HEK293 (cell line): ENCODE measurements around the gene PKM.
A peak's percentile ranks its signal among the peaks of the same experiment; 100 is the strongest.

Experiments
- GFI1B ChIP-seq: fragments of 450-650 bp; formaldehyde crosslinking; IDR thresholded peaks from 2 replicates; pipeline ENCODE4 v1.5.1; 2016; ENCODE audit warnings: missing biosample characterization, missing genetic modification characterization
- GLI2 ChIP-seq: fragments of 450-650 bp; formaldehyde crosslinking; IDR thresholded peaks from 2 replicates; pipeline ENCODE4; 2017; ENCODE audit warnings: missing biosample characterization, missing genetic modification characterization, low read depth, borderline replicate concordance
- GLIS2 ChIP-seq: fragments of 450-650 bp; formaldehyde crosslinking; IDR thresholded peaks from 2 replicates; pipeline ENCODE4 v1.5.1; 2016; ENCODE audit warnings: missing biosample characterization, missing genetic modification characterization
- HOXC10 ChIP-seq: sonication (generic); formaldehyde crosslinking; IDR thresholded peaks from 2 replicates; pipeline ENCODE4 v1.8.1; 2023; ENCODE audit warnings: mild to moderate bottlenecking, missing genetic modification reagents
- HOXD13 ChIP-seq: sonication (generic); formaldehyde crosslinking; IDR thresholded peaks from 2 replicates; pipeline ENCODE4 v1.8.0; 2022; ENCODE audit warnings: missing genetic modification reagents, borderline replicate concordance
- KLF9 ChIP-seq: fragments of 450-650 bp; formaldehyde crosslinking; IDR thresholded peaks from 2 replicates; pipeline ENCODE4 v1.5.1; 2016; ENCODE audit warnings: missing biosample characterization, missing genetic modification characterization, low read depth
- MYNN ChIP-seq: fragments of 450-650 bp; formaldehyde crosslinking; IDR thresholded peaks from 2 replicates; pipeline ENCODE4 v1.5.1; 2016; ENCODE audit warnings: missing biosample characterization, missing genetic modification characterization, borderline replicate concordance
- RBAK ChIP-seq: fragments of 450-650 bp; formaldehyde crosslinking; IDR thresholded peaks from 2 replicates; pipeline ENCODE4 v1.5.1; 2016; ENCODE audit warnings: missing biosample characterization, missing genetic modification characterization
- SALL2 ChIP-seq: fragments of 450-650 bp; formaldehyde crosslinking; IDR thresholded peaks from 2 replicates; pipeline ENCODE4 v1.5.0; 2017; ENCODE audit warnings: missing biosample characterization, mild to moderate bottlenecking, missing genetic modification characterization, borderline replicate concordance
- YY2 ChIP-seq: fragments of 450-650 bp; formaldehyde crosslinking; IDR thresholded peaks from 2 replicates; pipeline ENCODE4 v1.5.1; 2016; ENCODE audit warnings: missing biosample characterization, missing genetic modification characterization
- ZBTB8A ChIP-seq: fragments of 450-650 bp; formaldehyde crosslinking; IDR thresholded peaks from 2 replicates; pipeline ENCODE4 v1.5.1; 2016; ENCODE audit warnings: missing biosample characterization, missing genetic modification characterization
- ZFHX2 ChIP-seq: fragments of 450-650 bp; formaldehyde crosslinking; conservative IDR thresholded peaks from 2 replicates; pipeline ENCODE4 v1.5.1; 2016; ENCODE audit warnings: missing biosample characterization, missing genetic modification characterization
- ZFP37 ChIP-seq: fragments of 450-650 bp; formaldehyde crosslinking; IDR thresholded peaks from 2 replicates; pipeline ENCODE4 v1.5.1; 2016; ENCODE audit warnings: missing biosample characterization, missing genetic modification characterization
- ZNF10 ChIP-seq: fragments of 450-650 bp; formaldehyde crosslinking; IDR thresholded peaks from 2 replicates; pipeline ENCODE4 v1.5.1; 2017; ENCODE audit warnings: missing biosample characterization, missing genetic modification characterization
- ZNF121 ChIP-seq: fragments of 450-650 bp; formaldehyde crosslinking; IDR thresholded peaks from 2 replicates; pipeline ENCODE4 v1.5.1; 2016; ENCODE audit warnings: missing biosample characterization, missing genetic modification characterization
- ZNF202 ChIP-seq: fragments of 450-650 bp; formaldehyde crosslinking; IDR thresholded peaks from 2 replicates; pipeline ENCODE4 v1.5.1; 2016; ENCODE audit warnings: missing biosample characterization, missing genetic modification characterization, borderline replicate concordance
- ZNF266 ChIP-seq: fragments of 450-650 bp; formaldehyde crosslinking; IDR thresholded peaks from 2 replicates; pipeline ENCODE4 v1.5.1; 2016; ENCODE audit warnings: missing biosample characterization, missing genetic modification characterization, low read depth
- ZNF292 ChIP-seq: fragments of 450-650 bp; formaldehyde crosslinking; IDR thresholded peaks from 2 replicates; pipeline ENCODE4 v1.5.1; 2016; ENCODE audit warnings: low read depth, missing biosample characterization, missing genetic modification characterization, borderline replicate concordance
- ZNF324 ChIP-seq: fragments of 450-650 bp; formaldehyde crosslinking; IDR thresholded peaks from 2 replicates; pipeline ENCODE4 v1.5.1; 2016; ENCODE audit warnings: missing biosample characterization, missing genetic modification characterization
- ZNF335 ChIP-seq: fragments of 450-650 bp; formaldehyde crosslinking; conservative IDR thresholded peaks from 2 replicates; pipeline ENCODE4 v1.5.1; 2016; ENCODE audit warnings: missing biosample characterization, missing genetic modification characterization
- ZNF670 ChIP-seq: fragments of 450-650 bp; formaldehyde crosslinking; IDR thresholded peaks from 2 replicates; pipeline ENCODE4 v1.5.1; 2016; ENCODE audit warnings: missing biosample characterization, missing genetic modification characterization, low read depth
- ZNF677 ChIP-seq: fragments of 450-650 bp; IDR thresholded peaks from 2 replicates; pipeline ENCODE4 v1.5.0; 2018; ENCODE audit warnings: missing biosample characterization, mild to moderate bottlenecking, missing genetic modification characterization, moderate library complexity
- ZNF707 ChIP-seq: fragments of 450-650 bp; formaldehyde crosslinking; IDR thresholded peaks from 2 replicates; pipeline ENCODE4 v1.5.1; 2016; ENCODE audit warnings: missing biosample characterization, missing genetic modification characterization
- ZNF792 ChIP-seq: fragments of 450-650 bp; formaldehyde crosslinking; IDR thresholded peaks from 2 replicates; pipeline ENCODE4 v1.5.1; 2016; ENCODE audit warnings: missing biosample characterization, missing genetic modification characterization
- TF ChIP-seq, protein P1 (sequence below): fragments of 450-650 bp; formaldehyde crosslinking; IDR thresholded peaks from 2 replicates; pipeline ENCODE4; 2016; ENCODE audit warnings: missing biosample characterization, missing genetic modification characterization
- TF ChIP-seq, protein P2 (sequence below): fragments of 450-650 bp; formaldehyde crosslinking; IDR thresholded peaks from 2 replicates; pipeline ENCODE4 v1.5.1; 2016; ENCODE audit warnings: missing biosample characterization, missing genetic modification characterization
- TF ChIP-seq, protein P3 (sequence below): fragments of 450-650 bp; formaldehyde crosslinking; IDR thresholded peaks from 2 replicates; pipeline ENCODE4 v1.5.1; 2016; ENCODE audit warnings: missing biosample characterization, missing genetic modification characterization, borderline replicate concordance
- TF ChIP-seq, protein P4 (sequence below): fragments of 450-650 bp; IDR thresholded peaks from 2 replicates; pipeline ENCODE4 v1.5.1; 2018; ENCODE audit warnings: missing biosample characterization, missing genetic modification characterization
- TF ChIP-seq, protein P5 (sequence below): fragments of 450-650 bp; formaldehyde crosslinking; IDR thresholded peaks from 2 replicates; pipeline ENCODE4 v1.5.1; 2017; ENCODE audit warnings: missing biosample characterization, mild to moderate bottlenecking, missing genetic modification characterization, moderate library complexity
- TF ChIP-seq, protein P6 (sequence below): fragments of 450-650 bp; formaldehyde crosslinking; IDR thresholded peaks from 2 replicates; pipeline ENCODE4 v1.5.1; 2016; ENCODE audit warnings: missing biosample characterization, missing genetic modification characterization

Gene PKM

DNA sequence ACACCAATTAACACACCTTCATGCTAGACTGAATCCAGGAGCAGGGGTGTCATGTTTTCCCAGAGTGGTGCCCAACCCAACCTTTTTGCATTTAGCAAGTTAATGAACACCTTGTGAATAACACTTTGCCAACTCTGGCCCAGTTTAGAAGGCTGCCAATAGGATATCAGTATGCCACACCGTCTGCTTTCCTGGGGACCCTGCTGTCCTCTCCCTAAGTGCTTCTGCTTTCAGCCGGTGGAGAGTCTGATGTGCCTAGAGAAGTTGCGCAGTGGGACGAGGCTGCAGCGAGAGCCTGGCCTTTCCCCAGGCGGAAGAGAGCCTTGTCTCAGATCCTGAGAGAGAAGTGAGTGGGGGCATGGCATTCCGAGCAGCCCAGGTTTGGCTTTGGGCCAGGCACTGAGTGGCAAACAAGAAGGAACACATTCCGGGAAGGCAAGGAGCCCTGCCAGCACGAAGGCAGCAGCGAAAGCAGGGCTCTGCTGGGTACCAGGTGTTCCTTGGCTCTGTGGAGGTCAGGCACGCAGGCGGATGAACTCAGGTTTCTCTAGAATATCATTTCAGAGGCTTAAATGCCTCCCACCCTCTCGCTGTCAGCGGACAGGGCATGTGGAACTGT is 75.9 kb downstream of the PKM start (continued):
- TF ChIP-seq, protein P1, sequence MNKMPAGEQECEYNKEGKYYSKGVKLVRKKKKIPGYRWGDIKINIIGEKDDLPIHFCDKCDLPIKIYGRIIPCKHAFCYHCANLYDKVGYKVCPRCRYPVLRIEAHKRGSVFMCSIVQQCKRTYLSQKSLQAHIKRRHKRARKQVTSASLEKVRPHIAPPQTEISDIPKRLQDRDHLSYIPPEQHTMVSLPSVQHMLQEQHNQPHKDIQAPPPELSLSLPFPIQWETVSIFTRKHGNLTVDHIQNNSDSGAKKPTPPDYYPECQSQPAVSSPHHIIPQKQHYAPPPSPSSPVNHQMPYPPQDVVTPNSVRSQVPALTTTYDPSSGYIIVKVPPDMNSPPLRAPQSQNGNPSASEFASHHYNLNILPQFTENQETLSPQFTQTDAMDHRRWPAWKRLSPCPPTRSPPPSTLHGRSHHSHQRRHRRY = no peak
- no peak for TF ChIP-seq YY2 (tag by site-specific recombination)
- TF ChIP-seq, protein P2, sequence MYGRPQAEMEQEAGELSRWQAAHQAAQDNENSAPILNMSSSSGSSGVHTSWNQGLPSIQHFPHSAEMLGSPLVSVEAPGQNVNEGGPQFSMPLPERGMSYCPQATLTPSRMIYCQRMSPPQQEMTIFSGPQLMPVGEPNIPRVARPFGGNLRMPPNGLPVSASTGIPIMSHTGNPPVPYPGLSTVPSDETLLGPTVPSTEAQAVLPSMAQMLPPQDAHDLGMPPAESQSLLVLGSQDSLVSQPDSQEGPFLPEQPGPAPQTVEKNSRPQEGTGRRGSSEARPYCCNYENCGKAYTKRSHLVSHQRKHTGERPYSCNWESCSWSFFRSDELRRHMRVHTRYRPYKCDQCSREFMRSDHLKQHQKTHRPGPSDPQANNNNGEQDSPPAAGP = no peak
- TF ChIP-seq ZNF670 (tag by site-specific recombination) = no peak
- TF ChIP-seq, protein P3, sequence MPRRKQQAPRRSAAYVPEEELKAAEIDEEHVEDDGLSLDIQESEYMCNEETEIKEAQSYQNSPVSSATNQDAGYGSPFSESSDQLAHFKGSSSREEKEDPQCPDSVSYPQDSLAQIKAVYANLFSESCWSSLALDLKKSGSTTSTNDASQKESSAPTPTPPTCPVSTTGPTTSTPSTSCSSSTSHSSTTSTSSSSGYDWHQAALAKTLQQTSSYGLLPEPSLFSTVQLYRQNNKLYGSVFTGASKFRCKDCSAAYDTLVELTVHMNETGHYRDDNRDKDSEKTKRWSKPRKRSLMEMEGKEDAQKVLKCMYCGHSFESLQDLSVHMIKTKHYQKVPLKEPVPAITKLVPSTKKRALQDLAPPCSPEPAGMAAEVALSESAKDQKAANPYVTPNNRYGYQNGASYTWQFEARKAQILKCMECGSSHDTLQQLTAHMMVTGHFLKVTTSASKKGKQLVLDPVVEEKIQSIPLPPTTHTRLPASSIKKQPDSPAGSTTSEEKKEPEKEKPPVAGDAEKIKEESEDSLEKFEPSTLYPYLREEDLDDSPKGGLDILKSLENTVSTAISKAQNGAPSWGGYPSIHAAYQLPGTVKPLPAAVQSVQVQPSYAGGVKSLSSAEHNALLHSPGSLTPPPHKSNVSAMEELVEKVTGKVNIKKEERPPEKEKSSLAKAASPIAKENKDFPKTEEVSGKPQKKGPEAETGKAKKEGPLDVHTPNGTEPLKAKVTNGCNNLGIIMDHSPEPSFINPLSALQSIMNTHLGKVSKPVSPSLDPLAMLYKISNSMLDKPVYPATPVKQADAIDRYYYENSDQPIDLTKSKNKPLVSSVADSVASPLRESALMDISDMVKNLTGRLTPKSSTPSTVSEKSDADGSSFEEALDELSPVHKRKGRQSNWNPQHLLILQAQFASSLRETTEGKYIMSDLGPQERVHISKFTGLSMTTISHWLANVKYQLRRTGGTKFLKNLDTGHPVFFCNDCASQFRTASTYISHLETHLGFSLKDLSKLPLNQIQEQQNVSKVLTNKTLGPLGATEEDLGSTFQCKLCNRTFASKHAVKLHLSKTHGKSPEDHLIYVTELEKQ (tag by site-specific recombination) = no peak
- TF ChIP-seq KLF9 = no peak
- TF ChIP-seq ZNF266 (tag by site-specific recombination) = no peak
- no peak for TF ChIP-seq ZFP37 (tag by site-specific recombination)
- TF ChIP-seq RBAK (tag by site-specific recombination) = no peak
- TF ChIP-seq, protein P4, sequence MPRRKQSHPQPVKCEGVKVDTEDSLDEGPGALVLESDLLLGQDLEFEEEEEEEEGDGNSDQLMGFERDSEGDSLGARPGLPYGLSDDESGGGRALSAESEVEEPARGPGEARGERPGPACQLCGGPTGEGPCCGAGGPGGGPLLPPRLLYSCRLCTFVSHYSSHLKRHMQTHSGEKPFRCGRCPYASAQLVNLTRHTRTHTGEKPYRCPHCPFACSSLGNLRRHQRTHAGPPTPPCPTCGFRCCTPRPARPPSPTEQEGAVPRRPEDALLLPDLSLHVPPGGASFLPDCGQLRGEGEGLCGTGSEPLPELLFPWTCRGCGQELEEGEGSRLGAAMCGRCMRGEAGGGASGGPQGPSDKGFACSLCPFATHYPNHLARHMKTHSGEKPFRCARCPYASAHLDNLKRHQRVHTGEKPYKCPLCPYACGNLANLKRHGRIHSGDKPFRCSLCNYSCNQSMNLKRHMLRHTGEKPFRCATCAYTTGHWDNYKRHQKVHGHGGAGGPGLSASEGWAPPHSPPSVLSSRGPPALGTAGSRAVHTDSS (tag by site-specific recombination) = no peak
- no peak for TF ChIP-seq ZBTB8A (tag by site-specific recombination)
- TF ChIP-seq ZNF324 (tag by site-specific recombination) = no peak
- TF ChIP-seq ZNF792 (tag by site-specific recombination) = 0 out of 2 replicates have a peak, but pooled peaks have one; percentile 40
- no peak for TF ChIP-seq ZNF202 (tag by site-specific recombination)
- no peak for TF ChIP-seq GLI2 (tag by site-specific recombination)
- TF ChIP-seq GLIS2 (tag by site-specific recombination) = peak; percentile 38; the same call in 1 of the 2 replicates
- TF ChIP-seq HOXC10 = no peak
- 0 out of 2 replicates have a peak, but pooled peaks have one; percentile 42 for TF ChIP-seq ZNF677 (tag by site-specific recombination)
- TF ChIP-seq HOXD13 (CRISPR knock-in tag) = no peak
- TF ChIP-seq ZNF121 (tag by site-specific recombination) = no peak
- peak; percentile 46; the same call in 1 of the 2 replicates for TF ChIP-seq ZFHX2 (tag by site-specific recombination)
- no peak for TF ChIP-seq ZNF707 (tag by site-specific recombination)
- no peak for TF ChIP-seq GFI1B (tag by site-specific recombination)
- no peak for TF ChIP-seq ZNF292 (tag by site-specific recombination)
- no peak for TF ChIP-seq ZNF335 (tag by site-specific recombination)
- TF ChIP-seq ZNF10 = no peak
- TF ChIP-seq, protein P5, sequence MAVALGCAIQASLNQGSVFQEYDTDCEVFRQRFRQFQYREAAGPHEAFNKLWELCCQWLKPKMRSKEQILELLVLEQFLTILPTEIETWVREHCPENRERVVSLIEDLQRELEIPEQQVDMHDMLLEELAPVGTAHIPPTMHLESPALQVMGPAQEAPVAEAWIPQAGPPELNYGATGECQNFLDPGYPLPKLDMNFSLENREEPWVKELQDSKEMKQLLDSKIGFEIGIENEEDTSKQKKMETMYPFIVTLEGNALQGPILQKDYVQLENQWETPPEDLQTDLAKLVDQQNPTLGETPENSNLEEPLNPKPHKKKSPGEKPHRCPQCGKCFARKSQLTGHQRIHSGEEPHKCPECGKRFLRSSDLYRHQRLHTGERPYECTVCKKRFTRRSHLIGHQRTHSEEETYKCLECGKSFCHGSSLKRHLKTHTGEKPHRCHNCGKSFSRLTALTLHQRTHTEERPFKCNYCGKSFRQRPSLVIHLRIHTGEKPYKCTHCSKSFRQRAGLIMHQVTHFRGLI (tag by site-specific recombination) = peak; percentile 36
- no peak for TF ChIP-seq SALL2 (tag by site-specific recombination)
- TF ChIP-seq, protein P6, sequence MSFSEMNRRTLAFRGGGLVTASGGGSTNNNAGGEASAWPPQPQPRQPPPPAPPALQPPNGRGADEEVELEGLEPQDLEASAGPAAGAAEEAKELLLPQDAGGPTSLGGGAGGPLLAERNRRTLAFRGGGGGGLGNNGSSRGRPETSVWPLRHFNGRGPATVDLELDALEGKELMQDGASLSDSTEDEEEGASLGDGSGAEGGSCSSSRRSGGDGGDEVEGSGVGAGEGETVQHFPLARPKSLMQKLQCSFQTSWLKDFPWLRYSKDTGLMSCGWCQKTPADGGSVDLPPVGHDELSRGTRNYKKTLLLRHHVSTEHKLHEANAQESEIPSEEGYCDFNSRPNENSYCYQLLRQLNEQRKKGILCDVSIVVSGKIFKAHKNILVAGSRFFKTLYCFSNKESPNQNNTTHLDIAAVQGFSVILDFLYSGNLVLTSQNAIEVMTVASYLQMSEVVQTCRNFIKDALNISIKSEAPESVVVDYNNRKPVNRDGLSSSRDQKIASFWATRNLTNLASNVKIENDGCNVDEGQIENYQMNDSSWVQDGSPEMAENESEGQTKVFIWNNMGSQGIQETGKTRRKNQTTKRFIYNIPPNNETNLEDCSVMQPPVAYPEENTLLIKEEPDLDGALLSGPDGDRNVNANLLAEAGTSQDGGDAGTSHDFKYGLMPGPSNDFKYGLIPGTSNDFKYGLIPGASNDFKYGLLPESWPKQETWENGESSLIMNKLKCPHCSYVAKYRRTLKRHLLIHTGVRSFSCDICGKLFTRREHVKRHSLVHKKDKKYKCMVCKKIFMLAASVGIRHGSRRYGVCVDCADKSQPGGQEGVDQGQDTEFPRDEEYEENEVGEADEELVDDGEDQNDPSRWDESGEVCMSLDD (tag by site-specific recombination) = no peak
- TF ChIP-seq MYNN (tag by site-specific recombination) = no peak
